HG03354 (cell line): Measurements from ENCODE around the gene ARRB1.
A peak's percentile ranks its signal among the peaks of the same experiment; 100 is the strongest.

Experiments
- ATAC-seq: cut with Tn5 transposase; IDR thresholded peaks from one replicate; pipeline ENCODE4 v1.9.1; 2021; ENCODE audit warnings: mild to moderate bottlenecking; ENCODE audit not compliant: unreplicated experiment, poor library complexity, severe bottlenecking

Gene ARRB1

DNA sequence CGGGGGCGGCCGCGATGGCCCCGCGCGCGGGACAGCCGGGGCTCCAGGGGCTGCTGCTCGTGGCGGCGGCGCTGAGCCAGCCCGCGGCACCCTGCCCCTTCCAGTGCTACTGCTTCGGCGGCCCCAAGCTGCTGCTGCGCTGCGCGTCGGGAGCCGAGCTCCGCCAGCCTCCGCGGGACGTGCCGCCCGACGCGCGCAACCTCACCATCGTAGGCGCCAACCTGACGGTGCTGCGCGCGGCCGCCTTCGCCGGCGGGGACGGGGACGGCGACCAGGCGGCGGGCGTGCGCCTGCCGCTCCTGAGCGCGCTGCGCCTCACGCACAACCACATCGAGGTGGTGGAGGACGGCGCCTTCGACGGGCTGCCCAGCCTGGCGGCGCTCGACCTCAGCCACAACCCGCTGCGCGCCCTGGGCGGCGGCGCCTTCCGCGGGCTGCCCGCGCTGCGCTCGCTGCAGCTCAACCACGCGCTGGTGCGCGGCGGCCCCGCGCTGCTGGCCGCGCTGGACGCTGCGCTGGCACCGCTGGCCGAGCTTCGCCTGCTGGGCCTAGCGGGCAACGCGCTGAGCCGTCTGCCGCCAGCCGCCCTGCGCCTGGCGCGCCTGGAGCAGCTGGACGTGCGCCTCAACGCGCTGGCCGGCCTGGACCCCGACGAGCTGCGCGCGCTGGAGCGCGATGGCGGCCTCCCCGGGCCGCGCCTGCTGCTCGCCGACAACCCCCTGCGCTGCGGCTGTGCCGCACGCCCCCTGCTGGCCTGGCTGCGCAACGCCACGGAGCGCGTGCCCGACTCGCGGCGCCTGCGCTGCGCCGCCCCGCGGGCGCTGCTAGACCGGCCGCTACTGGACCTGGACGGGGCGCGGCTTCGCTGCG is 110.2 kb downstream of the ARRB1 start:
- peak; percentile 89 for ATAC-seq

DNA sequence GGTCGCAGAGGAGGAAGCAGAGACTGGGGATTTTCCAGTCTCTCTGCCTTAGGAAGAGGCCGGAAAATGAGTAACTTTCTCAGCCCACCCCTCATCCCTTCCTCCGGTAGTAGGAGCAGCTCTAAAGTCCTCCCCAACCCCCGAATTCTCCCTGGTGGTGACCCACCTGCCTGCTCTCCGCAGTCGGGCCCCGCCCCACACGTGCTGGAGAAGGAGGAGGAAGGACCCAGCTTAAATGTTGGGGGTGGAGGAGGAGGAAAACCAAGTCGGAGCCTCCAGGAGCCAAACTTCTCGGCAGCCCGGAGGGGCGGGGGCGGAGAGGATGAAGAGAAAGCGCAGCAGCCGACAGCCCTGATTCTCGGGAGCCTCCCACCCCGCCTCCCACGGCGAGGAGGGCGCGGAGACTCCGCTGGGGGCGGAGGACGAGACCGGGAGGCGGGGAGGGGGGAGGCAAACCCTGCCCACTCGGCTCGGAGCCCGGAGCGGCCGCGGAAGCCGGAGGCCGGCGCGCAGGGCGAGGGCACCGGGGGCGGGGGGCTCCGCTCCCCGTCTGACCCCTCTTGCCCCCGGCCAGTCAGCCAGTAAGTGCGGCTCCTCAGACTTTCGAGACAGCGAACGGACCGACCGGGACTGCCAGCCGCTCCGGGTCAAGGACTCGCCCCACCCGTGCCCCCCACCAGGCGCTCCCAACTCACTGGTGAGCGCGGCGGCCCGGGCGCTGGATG is 111.0 kb downstream of the ARRB1 start, which contains the start of gene TPBGL:
TPBGL (plus strand) TSS at position 464 of the 725 bp plus-strand sequence. CDS start 276 bp downstream, outside the sequence.
- peak; percentile 5 for ATAC-seq

DNA sequence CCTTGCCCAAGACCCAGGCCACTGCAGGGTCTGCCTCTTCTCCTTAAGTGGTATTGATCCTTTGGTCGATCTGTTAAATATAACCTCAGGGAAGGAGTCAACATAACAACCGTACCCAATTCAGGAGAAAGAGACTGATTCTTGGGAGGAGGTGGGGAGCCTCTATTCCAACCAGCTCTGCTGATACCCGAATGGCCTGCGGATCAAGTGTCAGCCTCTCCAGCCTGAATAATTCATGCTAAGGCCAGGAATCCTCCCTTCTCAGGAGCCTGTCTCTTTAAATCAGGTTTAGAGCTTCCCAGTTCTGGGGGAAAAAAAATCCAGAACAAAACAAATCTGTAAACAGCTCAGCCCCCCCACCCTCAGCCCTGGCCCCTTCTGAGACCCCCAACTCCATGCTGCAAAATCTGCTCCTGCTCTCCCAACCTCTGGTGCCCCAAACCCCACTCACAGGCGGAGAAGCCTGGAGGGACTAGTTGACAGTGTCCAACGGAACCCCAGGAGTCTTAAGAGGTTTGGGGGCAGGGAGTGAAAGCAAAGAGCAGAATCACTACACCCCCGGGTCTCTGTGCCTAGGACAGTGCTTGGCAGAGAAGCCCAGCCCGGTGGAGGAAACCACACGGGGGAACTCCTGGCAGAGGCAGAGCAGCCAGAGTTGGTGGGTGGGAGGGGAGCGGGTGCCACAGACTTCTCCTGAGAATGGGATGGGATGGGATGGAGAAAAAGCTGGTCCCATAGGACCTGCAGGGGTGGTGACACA is 111.8 kb downstream of the ARRB1 start:
- no peak for ATAC-seq

DNA sequence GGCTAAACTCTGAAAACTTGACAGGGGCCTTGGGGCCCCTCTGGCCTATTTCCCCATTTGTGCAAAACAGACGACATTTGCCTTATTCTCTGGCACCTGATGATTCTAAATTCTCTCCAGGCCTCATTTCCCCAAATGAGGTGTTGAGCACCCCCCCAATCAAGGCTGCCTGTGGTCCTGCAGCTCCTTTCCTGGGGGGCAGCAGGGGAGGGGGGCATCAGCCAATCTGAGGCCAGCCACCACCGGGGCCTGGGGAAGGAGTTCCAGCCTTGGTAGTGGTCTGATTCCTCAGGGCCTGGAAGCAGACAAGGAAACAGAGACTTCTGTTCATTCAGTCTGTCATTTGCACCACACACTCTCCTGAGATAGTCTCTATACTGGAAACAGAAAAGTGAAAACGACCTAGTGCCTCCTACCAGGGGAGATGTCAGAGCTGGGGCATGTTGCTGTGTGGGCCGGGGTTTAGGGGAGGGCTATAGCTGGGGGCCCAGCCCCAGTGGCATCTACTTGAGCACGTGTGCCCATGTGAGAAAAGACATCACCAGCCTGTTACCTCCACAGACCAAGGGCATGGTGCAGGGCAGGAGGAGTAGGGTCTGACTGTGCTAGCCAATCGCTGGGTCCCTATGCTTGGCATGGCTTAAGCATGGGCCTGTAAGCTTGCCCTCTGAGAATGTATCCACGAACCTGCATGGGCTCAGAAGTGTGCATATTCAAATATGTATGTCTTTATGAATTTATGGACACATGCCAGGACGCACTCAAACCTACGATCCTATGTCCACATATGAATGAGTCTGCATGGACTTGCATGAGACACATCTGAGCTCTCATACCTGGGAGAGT is 112.6 kb downstream of the ARRB1 start:
- no peak for ATAC-seq

DNA sequence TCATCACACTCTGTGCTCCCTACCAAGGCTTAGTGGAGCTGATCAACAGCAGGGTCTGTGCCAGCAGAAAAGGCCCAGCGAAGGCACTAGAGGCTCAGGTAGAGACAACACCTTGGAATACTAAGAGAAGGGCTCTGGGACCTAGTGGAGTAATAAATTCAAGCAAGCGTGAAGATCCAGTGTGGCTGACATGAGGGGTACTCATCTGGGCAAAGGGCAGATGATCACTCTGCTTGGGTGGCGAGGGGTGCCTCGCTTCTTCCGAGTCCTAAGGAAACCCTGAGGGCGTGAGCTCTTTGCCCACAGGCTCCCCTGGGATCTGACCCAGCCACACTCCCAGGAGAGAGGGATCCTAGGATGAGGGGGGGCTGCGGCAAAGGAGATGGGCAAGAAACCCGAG is 114.4 kb downstream of the ARRB1 start:
- ATAC-seq, result no peak

DNA sequence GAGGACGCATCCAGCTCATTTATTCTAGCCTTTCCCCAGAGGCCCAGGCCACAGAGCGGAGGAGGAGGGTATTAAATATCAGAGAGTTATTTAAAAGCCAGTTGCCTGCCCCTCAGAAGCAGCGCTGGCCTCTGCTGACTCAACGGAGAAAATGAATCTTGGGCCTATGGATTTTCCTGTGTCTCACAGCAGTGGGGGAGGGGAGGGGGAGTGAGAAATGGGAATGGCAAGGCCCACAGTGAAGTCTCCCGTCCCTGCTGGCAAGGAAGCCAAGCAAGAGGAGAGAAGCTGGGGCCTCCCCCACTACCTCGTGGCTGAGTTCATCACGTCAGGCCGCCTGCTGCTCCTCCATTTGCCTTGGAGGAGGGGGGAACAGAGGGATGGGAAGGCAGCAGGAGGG is 115.4 kb downstream of the ARRB1 start:
- ATAC-seq, result no peak

DNA sequence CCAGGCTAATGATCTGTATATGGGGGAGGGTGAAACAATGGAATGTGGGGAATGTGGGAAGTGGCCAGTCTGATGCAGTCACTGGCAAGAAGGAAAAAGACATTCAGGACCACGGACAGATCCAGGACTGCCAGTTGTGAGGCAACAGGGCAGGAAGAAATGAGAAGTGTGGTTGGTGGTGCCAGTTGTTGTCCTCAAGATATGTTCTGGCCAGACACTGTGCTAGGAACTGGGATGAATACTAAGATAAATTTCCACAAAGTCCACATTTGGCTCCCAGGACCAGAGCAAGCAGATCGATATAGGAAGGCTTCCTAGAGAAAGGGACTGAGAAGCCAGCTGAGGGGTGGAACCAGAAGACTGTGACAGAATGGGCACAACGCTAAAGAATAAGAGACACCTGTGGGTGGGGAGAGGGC is 117.7 kb downstream of the ARRB1 start:
- no peak for ATAC-seq

DNA sequence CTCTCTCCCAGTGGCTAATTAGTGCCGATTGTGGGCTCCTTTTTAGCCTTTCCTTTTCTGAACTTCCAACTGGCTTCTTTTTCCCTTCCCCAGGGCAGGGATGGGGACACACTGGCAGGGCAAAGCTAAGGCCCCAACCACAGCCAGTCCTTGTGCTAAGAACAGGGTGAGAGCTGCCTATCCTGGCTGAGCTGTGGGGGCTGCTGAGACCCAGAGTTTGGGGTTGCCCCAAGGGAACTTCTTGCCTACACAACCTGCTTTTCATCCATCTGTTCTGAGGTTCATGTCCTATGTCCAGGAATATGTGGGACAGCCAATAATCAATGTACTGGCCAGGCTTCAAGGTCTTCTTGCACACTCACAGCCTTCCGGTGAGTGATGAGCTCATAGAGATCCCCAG is 120.8 kb downstream of the ARRB1 start:
- no peak for ATAC-seq

DNA sequence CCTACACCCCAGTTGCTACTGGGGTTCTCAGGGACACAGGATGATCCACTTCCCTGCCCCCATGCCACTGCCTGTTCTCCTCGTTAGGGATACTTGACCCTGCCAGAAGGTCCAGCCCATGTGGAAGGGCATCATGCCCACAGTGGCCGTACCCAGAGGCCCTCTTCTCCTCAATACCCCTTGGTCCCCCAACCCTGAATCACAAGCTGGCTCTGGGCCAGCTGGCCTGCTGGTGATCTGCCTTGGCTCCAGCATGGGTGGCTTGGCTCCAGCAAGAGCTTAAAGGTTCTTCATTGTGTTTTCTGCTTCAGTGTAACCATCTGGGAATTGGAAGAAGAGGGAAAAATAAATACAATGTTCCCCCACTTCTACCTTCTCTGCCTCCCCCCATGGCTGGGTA is 122.0 kb downstream of the ARRB1 start:
- ATAC-seq, result no peak

DNA sequence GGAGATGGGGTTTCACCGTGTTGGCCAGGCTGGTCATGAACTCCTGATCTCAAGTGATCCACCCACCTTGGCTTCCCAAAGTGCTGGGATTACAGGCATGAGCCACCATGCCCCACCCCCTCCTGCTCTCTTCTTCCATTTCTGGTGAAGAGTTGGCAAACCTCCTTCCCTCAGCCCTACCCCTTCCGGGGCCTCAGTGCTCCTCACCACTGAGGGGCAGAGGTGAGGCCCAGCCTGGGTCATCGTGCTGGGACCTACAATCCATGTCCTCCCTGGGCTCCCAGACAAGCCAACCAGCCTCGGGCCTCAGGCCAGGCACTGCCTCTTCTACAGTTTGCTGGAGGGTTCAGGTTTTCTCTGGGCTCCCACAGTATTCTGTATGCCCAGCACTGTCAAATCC is 125.7 kb downstream of the ARRB1 start:
- ATAC-seq, result no peak

DNA sequence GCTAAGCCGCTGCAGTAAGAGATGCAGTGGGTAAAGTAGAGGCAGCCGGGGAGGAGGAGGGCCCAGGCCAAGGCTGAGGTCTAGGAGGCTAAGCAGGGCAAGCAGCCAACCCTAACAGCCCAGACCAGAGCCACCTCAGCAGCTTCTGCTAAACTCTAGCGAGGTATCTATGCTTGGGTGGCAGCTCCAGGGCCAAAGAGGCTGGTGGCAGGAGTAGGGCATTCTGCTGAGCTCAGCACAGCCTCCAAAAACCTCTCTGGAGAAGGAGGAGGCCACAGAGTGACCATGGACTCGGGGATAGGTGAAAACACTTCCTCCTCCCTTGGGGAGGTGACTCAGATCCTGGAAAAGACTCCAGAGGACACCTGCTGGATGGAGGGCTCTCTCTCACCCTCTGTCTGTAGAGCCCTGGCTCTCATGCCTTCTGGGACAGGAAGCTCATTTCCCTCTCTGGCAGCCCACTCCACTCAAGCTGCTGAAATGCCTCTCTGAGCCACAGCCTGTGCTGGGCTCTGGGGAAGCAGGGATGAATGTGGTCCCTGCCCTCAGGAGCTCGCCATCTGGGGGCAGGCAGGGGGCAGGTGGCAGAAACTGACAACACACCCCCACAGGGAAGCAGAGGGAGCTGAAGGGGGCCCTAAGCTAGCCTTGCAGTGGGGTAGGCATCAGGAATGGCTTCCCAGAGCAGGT is 127.4 kb downstream of the ARRB1 start:
- no peak for ATAC-seq

DNA sequence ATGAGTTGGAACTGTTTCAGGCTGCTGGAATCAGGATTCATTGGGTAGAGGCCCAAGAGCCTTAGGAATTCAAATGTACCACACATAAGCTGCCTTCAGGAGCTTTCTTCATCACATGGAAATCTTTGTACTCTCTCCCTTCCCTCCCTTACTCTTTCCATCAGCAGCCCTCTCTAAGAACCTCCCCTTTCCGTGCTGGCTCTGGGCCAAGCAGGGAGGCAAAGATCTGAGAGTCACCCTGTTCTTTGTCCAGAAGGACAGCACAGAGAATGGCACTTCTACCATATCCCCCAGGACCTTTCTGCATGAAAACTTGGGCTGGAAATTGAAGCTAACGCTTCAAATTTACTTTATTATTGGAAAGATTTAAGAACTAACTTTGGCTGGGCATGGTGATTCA is 131.6 kb downstream of the ARRB1 start:
- no peak for ATAC-seq

DNA sequence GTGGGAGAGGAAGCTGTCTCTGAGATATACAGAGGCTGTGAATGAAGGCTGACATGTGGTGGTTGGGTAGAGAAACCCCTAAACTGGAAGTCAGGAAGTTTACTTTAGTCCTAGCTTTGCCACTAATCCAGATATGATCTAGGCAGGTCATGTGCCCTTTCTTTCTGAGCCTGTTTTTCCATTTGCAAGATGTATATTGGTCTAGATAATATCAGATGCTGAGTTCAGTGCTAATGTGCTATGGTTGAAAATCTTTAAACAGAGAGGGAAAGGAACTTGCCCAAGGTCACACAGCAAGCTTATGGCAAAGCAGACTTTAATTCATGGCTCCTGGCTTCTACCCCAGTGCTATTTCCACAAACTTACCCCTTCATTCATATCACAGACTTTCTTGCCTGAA is 136.6 kb downstream of the ARRB1 start:
- no peak for ATAC-seq

DNA sequence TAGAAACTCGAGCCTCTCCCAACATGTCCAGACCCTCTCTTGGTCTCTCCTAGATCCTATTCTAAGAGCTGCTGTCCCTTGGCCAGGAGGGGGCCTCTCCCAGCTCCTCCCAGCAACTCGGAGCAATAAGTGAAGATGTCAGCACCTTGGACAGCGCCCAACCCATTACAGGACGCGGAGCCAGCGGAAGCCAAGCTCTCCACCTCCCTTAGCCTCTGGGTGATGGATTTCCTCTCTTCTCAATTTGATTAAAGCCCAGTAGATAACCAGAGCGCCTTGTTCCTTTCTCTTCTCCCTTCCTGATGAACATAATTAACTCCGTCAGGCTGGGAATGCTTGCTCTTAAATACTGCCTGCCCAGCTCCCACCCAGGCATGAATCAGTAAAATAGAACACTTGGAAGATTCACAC is 137.0 kb downstream of the ARRB1 start:
- ATAC-seq, result no peak
